Measurements from ENCODE around the gene CALM1.

CALM1 gene

DNA sequence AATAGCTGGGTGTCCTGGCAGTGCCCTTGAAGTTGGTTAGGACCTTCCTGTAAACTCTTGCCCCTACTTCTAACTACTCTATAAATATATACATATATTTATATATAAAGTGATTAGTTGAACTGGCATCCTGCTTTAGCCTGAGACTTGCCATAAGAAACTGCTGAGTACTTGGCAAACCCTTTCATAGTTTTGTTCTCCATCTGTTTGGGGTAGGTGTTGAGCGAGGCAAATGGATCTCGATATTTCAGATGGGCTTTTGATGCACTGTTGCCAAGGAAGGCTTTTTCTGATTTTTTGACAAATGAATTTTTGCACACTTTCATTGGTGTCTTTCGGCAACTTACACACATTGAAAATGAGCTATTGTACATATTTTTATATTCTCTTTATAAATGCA, 10.4 kb downstream of the CALM1 start:
- peaks cover 24 to 47% of the 10 kb centered on the region in 2 donors for H3K4me1 Mint-ChIP-seq (ENCODE audit: low read depth in 2 of 2)
- DNase-seq (no peak), ATAC-seq (replicated peaks) (no peak)
- no peak overlapping the region for H3K4me3 Mint-ChIP-seq
- peaks cover 77% of the 10 kb centered on the region for H3K36me3 Mint-ChIP-seq (ENCODE audit: insufficient read depth)
- H3K27me3 Mint-ChIP-seq, result no peaks in the 10 kb centered on the region
- H3K9me3 Mint-ChIP-seq, result no peaks in the 10 kb centered on the region
- H3K27ac Mint-ChIP-seq, result peak overlapping the region in 1 of 2 donors; percentile 68

DNA sequence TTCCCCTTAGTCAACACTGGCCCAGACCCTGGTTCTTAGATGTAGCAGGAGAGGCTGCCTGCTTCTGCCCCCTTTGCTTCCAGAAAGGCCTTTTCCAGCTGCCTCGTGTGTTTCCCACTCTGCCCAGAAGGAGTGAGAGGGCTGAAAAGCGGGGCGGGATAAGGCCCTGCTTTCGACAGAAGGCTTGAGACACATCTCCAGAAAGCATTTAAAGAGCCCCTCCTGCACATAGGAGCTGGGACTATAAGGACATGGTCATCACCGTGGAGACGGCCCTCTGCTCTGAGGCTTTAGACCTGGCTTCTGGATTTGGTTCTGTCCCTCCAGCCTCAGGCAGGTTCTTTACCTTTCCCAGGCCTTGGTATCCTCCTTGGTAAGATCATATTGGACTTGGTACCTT, 11.9 kb downstream of the CALM1 start:
- H3K27ac Mint-ChIP-seq, result peak overlapping the region; percentile 66 to 68
- H3K4me1 Mint-ChIP-seq (ENCODE audit: low read depth in 2 of 2), result peaks cover 17 to 32% of the 10 kb centered on the region in 2 donors
- H3K9me3 Mint-ChIP-seq, result no peaks in the 10 kb centered on the region
- no peak for DNase-seq
- no peak for ATAC-seq (replicated peaks)
- H3K36me3 Mint-ChIP-seq (ENCODE audit: insufficient read depth), result peaks cover 62% of the 10 kb centered on the region
- no peaks in the 10 kb centered on the region for H3K27me3 Mint-ChIP-seq
- no peak overlapping the region for H3K4me3 Mint-ChIP-seq

DNA sequence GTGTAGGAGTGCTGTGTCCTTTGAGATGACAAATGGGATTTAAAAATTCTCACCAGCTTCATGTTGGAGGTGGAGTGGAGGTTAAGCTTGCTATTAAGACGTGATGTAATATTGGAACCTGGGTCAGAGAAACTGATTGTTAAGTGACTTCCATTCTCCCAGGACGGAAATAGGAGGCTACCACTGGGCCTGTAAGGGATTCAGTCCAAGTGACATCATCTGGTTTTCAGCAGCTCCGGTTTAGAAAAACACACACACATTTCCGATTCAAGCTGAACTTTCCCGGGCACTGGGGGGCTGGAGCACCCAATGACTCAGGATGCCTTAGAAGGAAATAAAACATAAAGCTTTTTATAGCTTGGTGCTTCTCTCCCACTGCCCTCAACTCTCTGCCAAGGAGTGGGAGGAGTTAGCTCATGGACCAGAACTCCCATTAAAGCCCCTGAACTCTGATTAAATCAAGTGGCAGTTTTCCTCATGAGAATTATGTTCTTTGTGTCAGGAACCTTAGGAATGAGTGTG, 12.4 kb downstream of the CALM1 start:
- H3K4me3 Mint-ChIP-seq, result no peak overlapping the region
- no peaks in the 10 kb centered on the region for H3K9me3 Mint-ChIP-seq
- H3K4me1 Mint-ChIP-seq (ENCODE audit: low read depth in 2 of 2), result peaks cover 13 to 27% of the 10 kb centered on the region in 2 donors
- DNase-seq (no peak), ATAC-seq (replicated peaks) (no peak)
- no peaks in the 10 kb centered on the region for H3K27me3 Mint-ChIP-seq
- peaks cover 56% of the 10 kb centered on the region for H3K36me3 Mint-ChIP-seq (ENCODE audit: insufficient read depth)
- peak overlapping the region; percentile 66 to 68 for H3K27ac Mint-ChIP-seq

DNA sequence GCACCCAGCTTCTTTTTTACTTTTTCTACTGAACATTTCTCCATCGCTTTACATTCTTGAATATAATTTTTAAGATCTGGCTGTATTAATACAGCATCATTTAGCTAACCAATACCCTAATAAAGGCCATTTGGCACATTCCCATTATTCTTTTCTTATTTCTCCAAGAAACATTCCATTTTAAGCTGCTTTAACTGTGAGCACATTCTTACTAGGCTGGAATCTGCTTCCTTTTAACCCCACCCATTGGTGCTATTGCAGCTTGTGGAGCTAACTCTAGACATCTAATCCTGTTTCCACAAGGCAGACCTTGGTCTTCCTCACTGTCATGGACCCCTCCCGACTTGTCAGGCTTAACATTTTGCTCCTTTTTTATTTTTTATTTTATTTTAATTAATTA, 15.2 kb downstream of the CALM1 start:
- ATAC-seq (replicated peaks) (no peak), DNase-seq (no peak)
- no peaks in the 10 kb centered on the region for H3K27me3 Mint-ChIP-seq
- H3K4me1 Mint-ChIP-seq (ENCODE audit: low read depth in 2 of 2), result peaks cover 1 to 7% of the 10 kb centered on the region in 2 donors
- peaks cover 29% of the 10 kb centered on the region for H3K36me3 Mint-ChIP-seq (ENCODE audit: insufficient read depth)
- H3K4me3 Mint-ChIP-seq, result no peak overlapping the region
- H3K9me3 Mint-ChIP-seq, result no peaks in the 10 kb centered on the region
- no peak overlapping the region for H3K27ac Mint-ChIP-seq

DNA sequence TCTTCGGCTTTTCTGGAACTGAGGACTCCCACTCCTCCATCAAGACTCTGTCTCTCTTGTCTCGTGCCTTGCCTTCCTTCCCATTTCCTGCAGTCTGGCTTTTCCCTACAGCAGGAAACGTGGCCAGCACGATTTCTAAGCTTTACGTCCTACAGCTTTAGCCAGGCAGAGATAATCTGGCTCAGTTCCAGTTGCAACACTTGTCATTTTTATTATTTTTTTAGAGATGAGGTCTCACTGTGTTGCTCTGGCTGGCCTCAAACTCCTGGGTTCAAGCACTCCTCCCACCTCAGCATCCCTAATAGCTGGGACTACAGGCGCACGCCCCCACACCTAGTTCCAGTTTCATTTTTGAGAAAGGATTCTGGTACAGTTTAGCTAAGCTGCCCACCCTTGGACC, 19.9 kb downstream of the CALM1 start:
- no peaks in the 10 kb centered on the region for H3K27me3 Mint-ChIP-seq
- no peaks in the 10 kb centered on the region for H3K4me1 Mint-ChIP-seq (ENCODE audit: low read depth in 2 of 2)
- H3K36me3 Mint-ChIP-seq (ENCODE audit: insufficient read depth), result peaks cover 2% of the 10 kb centered on the region
- DNase-seq (no peak), ATAC-seq (replicated peaks) (no peak)
- no peak overlapping the region for H3K4me3 Mint-ChIP-seq
- H3K27ac Mint-ChIP-seq, result no peak overlapping the region
- no peaks in the 10 kb centered on the region for H3K9me3 Mint-ChIP-seq

DNA sequence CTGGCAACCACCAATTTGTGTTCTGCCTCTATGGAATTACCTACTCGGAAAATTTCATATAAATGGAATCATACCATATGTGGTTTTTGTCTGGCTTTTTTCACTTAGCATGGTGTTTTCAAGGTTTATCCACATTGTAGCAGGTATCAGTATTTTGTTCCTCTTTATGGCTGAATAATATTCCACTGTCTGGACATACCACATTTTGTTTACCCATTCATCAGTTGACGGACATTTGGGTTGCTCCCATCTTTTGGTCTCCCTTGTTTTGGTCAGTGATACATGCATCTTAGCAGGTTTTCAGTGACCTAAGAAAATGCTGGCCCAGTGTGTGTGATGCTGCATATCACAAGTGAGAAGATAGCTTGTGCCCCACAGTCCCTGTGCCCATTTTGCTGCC, 21.2 kb downstream of the CALM1 start:
- H3K27ac Mint-ChIP-seq, result peak overlapping the region in 1 of 2 donors; percentile 29

DNA sequence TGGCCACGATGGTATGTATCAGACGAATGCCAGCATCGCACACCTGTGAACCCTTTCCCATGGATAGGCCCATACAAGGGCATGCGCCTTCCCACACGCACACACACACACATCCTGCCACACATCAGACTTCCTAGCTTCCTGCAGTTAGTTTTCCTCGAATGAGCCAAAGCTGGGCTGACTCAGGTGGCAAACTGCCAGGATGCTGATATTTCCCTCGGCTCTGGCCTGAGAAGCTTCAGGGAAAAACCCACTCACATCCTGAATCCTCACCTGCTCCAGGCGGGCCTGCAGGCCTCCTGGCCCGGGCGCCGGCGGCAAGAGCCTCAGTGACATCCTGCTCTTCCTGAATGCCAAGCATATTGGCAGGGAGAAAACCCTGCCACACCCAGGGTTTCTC, 22.4 kb downstream of the CALM1 start:
- DNase-seq (no peak), ATAC-seq (replicated peaks) (no peak)
- Mint-ChIP-seq H3K36me3 (ENCODE audit: insufficient read depth) (no peaks in the 10 kb centered on the region), H3K4me3 (no peak overlapping the region), H3K9me3 (no peaks in the 10 kb centered on the region), H3K27ac (peak overlapping the region in 1 of 2 donors; percentile 56), H3K4me1 (ENCODE audit: low read depth in 2 of 2) (no peaks in the 10 kb centered on the region), H3K27me3 (no peaks in the 10 kb centered on the region)

More for the DNA sequence above, 21.2 kb downstream of the CALM1 start:
- H3K27me3 Mint-ChIP-seq, result no peaks in the 10 kb centered on the region
- no peaks in the 10 kb centered on the region for H3K4me1 Mint-ChIP-seq (ENCODE audit: low read depth in 2 of 2)
- DNase-seq, result no peak
- no peak for ATAC-seq (replicated peaks)
- no peaks in the 10 kb centered on the region for H3K36me3 Mint-ChIP-seq (ENCODE audit: insufficient read depth)
- H3K9me3 Mint-ChIP-seq, result no peaks in the 10 kb centered on the region
- no peak overlapping the region for H3K4me3 Mint-ChIP-seq

DNA sequence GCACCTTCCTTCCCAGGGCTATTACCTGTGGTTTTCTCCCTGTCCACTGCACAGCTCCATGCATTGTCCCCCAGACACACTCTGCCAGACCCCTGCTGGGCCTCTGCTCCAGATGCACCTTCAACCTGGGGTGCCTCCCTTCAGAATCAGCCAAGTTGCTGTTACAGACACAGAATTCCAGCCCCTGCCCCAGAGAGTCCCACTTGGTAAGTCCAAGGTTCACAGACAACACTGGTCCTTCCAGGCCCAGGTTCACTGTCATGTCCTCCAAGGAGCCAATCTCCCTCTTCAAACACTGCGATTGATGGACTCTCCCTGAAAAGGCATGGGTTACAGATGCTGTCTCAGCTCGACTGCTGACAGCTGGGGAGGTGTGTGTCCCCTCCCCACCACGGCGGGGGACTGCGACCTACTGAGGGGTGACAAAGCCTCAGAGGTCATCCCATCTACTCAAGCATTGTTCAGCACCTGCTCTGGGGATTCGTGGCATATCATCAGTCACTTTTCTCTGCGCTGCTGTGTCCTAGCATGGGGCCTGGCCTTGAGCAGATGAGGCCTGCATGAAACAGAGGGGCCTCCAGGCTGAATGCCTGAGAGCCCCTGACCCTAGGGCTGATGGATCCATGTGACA, 24.3 kb downstream of the CALM1 start:
- no peaks in the 10 kb centered on the region for H3K36me3 Mint-ChIP-seq (ENCODE audit: insufficient read depth)
- no peaks in the 10 kb centered on the region for H3K9me3 Mint-ChIP-seq

DNA sequence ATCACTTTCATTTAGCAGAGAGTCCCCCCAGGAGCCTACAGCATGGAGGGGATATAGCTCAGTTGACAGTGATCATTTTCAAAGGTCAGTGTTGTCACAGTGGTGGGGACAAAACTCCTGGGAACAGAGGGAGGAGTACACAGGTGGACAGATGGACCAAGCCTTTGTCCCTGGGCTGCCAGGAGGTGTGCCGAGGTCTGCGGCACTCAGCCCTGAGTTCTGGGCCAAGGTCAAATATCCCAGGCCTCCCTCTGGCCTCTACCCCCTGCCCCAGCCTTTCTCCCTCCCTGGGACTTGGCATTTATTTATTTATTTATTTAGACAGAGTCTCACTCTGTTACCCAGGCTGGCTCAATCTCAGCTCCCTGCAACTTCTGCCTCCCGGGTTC, 24.8 kb downstream of the CALM1 start:
- no peak overlapping the region for H3K27ac Mint-ChIP-seq
- DNase-seq (no peak), ATAC-seq (replicated peaks) (no peak)
- no peaks in the 10 kb centered on the region for H3K9me3 Mint-ChIP-seq
- no peaks in the 10 kb centered on the region for H3K36me3 Mint-ChIP-seq (ENCODE audit: insufficient read depth)
- no peaks in the 10 kb centered on the region for H3K27me3 Mint-ChIP-seq
- H3K4me1 Mint-ChIP-seq (ENCODE audit: low read depth in 2 of 2), result no peaks in the 10 kb centered on the region
- H3K4me3 Mint-ChIP-seq, result no peak overlapping the region

More for the DNA sequence above, 24.3 kb downstream of the CALM1 start:
- Mint-ChIP-seq H3K4me1 (ENCODE audit: low read depth in 2 of 2) (no peaks in the 10 kb centered on the region), H3K27me3 (no peaks in the 10 kb centered on the region), H3K27ac (no peak overlapping the region), H3K4me3 (no peak overlapping the region)
- DNase-seq, result no peak
- no peak for ATAC-seq (replicated peaks)

DNA sequence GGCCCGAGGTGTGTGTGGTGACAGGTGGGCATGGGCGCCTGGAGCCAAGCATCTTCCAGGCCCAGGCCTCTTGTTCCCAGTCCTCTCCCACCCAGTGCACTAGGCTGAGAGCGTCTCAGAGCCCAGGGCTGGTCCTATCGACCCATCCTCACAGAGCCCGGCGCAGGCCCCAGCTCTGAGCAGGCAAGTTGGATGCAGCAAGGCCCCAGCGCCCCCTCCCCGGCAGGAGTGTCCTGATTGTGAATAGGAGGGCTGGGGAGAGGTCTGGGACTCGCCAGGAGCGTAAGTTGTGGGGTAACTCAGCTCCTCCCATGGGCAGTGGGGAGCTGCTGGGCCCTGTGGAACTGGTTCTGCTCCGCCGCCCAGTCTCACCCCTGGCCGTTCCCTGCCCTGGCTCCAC, 26.3 kb downstream of the CALM1 start:
- no peak for DNase-seq
- H3K27ac Mint-ChIP-seq, result no peak overlapping the region
- H3K9me3 Mint-ChIP-seq, result no peaks in the 10 kb centered on the region
- H3K36me3 Mint-ChIP-seq (ENCODE audit: insufficient read depth), result no peaks in the 10 kb centered on the region
- ATAC-seq (replicated peaks), result no peak
- no peak overlapping the region for H3K4me3 Mint-ChIP-seq
- peaks cover 0 to 9% of the 10 kb centered on the region in 2 donors for H3K27me3 Mint-ChIP-seq
- H3K4me1 Mint-ChIP-seq (ENCODE audit: low read depth in 2 of 2), result no peaks in the 10 kb centered on the region

DNA sequence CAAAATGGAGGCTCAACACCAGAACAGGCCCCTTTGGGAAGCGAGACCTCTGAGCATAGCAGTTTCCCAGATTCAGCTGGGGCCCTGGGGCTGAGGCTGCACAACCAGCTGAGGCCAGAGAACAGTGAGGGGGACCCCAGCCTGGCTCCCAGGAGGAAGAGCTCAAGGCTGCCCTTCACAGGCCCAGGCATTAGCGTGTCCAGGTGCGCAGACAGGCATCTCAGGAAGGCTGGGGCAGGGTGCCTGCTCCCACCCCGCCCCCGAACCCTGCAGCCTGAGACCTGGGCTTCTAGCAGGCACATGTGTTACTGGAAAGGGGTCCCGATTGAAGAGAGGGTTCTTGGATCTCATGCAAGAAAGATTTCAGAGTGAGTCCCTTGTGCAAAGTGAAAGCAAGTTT, 27.2 kb downstream of the CALM1 start:
- Mint-ChIP-seq H3K27ac (no peak overlapping the region), H3K36me3 (ENCODE audit: insufficient read depth) (no peaks in the 10 kb centered on the region), H3K4me1 (ENCODE audit: low read depth in 2 of 2) (no peaks in the 10 kb centered on the region), H3K27me3 (peaks cover 0 to 9% of the 10 kb centered on the region in 2 donors), H3K4me3 (no peak overlapping the region), H3K9me3 (no peaks in the 10 kb centered on the region)
- ATAC-seq (replicated peaks) (no peak), DNase-seq (no peak)

DNA sequence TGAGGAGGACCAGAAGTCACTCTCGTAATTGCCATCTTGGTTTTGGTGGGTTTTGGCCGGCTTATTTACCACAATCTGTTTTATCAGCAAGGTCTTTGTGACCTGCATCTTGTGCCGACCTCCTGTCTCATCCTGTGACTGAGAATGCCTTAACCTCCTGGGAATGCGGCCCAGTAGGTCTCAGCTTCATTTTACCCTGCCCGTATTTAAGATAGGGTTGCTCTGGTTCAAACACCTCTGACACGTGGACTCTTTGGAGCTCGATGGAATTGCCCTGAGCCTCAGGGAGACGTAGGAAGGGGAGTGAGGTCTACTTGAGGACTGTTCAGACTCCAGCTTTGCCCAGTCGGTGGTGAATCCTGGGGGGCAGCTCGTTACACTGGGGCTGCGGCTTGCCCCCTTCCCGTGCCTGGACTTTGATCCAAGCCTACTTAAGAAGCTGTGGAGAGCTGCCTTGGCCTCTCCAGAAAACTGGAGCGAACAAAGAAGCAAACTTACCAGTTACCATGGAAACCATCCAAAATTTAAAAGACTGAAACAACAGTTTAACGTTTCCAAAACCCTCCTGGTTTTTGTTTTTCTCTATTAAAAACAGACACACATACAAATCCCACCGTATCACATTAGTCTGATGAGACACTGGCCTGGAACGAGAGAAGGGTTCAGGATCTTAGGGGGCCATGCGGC, 28.0 kb downstream of the CALM1 start:
- H3K4me3 Mint-ChIP-seq, result no peak overlapping the region
- ATAC-seq (replicated peaks), result no peak
- no peaks in the 10 kb centered on the region for H3K36me3 Mint-ChIP-seq (ENCODE audit: insufficient read depth)
- no peaks in the 10 kb centered on the region for H3K9me3 Mint-ChIP-seq
- no peaks in the 10 kb centered on the region for H3K4me1 Mint-ChIP-seq (ENCODE audit: low read depth in 2 of 2)
- no peak overlapping the region for H3K27ac Mint-ChIP-seq
- H3K27me3 Mint-ChIP-seq, result peaks cover 0 to 9% of the 10 kb centered on the region in 2 donors
- DNase-seq, result no peak

DNA sequence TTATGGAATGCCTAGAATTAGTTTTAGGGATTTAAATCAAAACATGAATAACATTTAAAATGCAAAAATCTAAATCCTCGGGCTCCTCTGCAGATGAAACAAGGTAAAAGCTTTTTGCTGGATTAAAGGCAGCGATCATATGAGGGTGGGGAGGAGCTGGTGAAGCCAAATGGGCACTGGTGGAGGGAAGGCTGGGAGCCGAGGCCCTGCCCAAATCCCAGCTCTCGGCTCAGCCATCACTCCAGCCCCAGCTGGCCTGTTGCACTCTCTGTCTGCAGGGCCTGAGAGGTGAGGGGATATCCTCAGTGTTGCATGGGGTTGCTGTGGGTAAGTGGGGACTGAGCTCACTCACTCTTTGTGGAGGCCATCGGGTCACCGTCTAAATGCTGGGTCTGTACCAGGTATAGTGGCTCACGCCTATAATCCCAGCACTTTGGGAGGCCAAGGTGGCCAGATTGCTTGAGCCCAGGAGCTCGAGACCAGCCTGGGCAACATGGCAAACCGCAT, 28.6 kb downstream of the CALM1 start:
- H3K27me3 Mint-ChIP-seq, result peaks cover 0 to 9% of the 10 kb centered on the region in 2 donors
- no peak for ATAC-seq (replicated peaks)
- H3K4me3 Mint-ChIP-seq, result no peak overlapping the region
- no peak for DNase-seq
- no peaks in the 10 kb centered on the region for H3K9me3 Mint-ChIP-seq
- H3K4me1 Mint-ChIP-seq (ENCODE audit: low read depth in 2 of 2), result no peaks in the 10 kb centered on the region
- H3K27ac Mint-ChIP-seq, result no peak overlapping the region
- H3K36me3 Mint-ChIP-seq (ENCODE audit: insufficient read depth), result no peaks in the 10 kb centered on the region

DNA sequence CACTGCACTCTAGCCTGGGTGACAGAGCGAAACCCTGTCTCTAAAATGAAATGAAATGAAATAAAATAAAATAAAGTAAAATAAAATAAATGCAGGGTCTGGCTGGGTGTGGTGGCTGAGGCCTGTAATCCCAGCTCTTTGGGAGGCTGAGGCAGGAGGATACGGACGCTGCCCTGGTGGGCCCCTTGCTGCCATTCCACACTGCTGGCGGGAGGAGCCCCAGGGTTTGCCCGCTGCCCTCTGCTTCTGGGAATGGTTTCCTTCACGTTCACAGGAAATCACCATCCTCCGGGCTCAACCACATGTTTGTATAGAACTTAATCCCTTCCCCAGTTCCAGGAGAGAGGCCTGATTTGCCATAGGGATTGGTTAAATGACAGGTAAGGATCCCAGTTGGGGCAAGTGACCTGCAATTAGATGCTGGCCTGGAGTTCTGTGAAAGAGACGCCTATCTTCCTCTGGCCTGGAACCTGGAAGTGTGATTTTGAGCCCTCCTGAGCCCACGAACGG, 29.3 kb downstream of the CALM1 start:
- DNase-seq (no peak), ATAC-seq (replicated peaks) (no peak)
- H3K4me1 Mint-ChIP-seq (ENCODE audit: low read depth in 2 of 2), result no peaks in the 10 kb centered on the region
- peaks cover 0 to 9% of the 10 kb centered on the region in 2 donors for H3K27me3 Mint-ChIP-seq
- H3K4me3 Mint-ChIP-seq, result no peak overlapping the region
- no peaks in the 10 kb centered on the region for H3K36me3 Mint-ChIP-seq (ENCODE audit: insufficient read depth)
- no peaks in the 10 kb centered on the region for H3K9me3 Mint-ChIP-seq
- no peak overlapping the region for H3K27ac Mint-ChIP-seq
